HG03103 (cell line): ENCODE results near the gene CREBBP.

Source experiments
- ATAC-seq: cut with Tn5 transposase; IDR thresholded peaks from one replicate; pipeline ENCODE4 v1.9.1; 2021; ENCODE audit warnings: low read depth; ENCODE audit not compliant: unreplicated experiment

CREBBP gene

GRCh38 chr16:3774156-3774767 lies 106.3 kb downstream of the CREBBP start:
- no peak for ATAC-seq

DNA sequence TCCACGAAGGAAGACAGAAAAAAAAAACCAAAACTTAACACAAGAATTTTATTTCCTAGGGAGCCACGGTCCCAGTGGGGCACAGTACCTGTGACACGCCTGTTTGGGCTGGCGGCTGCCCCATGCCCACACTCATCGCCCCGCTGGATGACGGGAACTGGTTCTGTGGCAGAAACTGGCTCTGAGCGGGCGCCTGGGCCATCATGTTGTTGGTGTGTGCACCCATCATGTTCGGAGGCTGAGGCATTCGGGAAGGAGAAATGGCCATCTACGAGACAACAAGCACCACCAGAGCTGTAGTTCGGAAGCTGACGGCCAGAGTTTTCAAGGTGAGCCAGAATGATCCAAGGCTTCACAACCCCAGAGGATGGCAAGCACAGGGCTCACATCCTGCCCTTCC lies 106.8 kb downstream of the CREBBP start:
- no peak for ATAC-seq

GRCh38 chr16:3771513-3771912 lies 109.0 kb downstream of the CREBBP start:
- ATAC-seq: no peak

DNA sequence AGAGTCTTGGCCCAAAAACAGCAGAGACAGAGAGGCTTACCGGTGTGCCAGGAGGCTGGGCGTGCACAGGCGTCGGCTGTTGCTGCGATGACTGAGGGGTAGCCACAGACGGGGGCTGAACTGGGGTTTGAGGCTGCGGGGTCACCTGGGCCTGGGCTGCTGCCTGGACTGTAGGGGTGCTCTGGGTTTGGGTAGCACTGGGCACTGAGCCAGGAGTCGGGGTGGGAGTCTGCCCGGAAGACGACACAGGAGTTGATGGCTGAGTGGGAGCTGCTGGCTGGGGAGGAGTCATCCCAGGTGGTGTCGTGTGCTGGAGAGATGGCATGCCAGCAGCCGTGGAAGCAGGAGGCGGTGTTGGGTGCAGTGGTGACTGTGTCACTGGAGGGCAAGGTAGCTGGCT lies 110.0 kb downstream of the CREBBP start:
- no peak for ATAC-seq

DNA sequence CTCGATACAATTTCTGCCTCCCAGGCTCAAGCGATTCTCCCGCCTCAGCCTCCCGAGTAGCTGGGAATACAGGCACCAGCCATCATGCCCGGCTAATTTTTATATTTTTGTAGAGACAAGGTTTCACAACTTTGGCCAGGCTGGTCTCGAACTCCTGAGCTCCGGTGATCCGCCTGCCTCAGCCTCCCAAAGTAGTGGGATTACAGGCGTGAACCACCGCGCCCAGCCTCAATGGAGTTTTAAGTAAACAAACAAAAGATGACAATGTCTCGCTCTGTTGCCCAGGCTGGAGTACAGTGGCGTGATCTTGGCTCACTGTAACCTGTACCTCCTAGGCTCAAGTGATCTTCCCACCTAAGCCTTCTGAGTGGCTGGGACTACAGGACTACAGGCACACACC lies 110.6 kb downstream of the CREBBP start:
- ATAC-seq: no peak

GRCh38 chr16:3769013-3769412 lies 111.5 kb downstream of the CREBBP start:
- ATAC-seq: no peak

- no peak for ATAC-seq
Observed at GRCh38 chr16:3767333-3767986, 113.1 kb downstream of the CREBBP start.

- ATAC-seq: no peak
Observed at GRCh38 chr16:3766177-3766576, 114.3 kb downstream of the CREBBP start.

GRCh38 chr16:3764409-3764808 lies 116.1 kb downstream of the CREBBP start:
- no peak for ATAC-seq

DNA sequence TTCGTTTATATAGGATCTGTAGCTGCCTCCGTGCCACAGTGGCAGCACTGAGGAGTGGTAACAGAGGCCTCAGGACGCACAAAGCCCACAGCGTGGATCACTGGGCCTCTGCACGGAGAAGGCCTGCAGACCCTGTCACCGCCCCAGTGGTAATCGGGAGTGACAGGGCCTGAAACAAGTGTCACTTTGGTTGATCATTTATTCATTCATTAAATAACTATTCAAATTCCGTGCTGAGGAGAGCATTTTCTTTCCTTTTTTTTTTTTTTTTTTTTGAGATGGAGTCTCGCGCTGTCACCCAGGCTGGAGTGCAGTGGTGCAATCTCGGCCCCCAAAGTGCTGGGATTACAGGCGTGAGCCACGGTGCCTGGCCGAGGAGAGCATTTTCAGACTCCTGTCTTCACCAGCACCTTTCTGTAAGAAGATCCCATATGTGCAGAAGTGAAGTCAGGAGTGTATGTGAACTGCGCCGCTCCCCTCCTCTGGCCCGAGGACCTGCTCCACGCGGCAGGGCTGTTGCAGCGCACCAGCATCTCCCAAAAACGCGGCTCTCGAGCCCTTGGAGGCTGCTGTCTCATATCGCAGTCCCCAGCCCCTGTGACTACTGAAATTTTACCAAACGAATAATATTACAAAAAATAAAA lies 118.3 kb downstream of the CREBBP start:
- no peak for ATAC-seq

- no peak for ATAC-seq
Observed at GRCh38 chr16:3761375-3762106, 119.0 kb downstream of the CREBBP start.

DNA sequence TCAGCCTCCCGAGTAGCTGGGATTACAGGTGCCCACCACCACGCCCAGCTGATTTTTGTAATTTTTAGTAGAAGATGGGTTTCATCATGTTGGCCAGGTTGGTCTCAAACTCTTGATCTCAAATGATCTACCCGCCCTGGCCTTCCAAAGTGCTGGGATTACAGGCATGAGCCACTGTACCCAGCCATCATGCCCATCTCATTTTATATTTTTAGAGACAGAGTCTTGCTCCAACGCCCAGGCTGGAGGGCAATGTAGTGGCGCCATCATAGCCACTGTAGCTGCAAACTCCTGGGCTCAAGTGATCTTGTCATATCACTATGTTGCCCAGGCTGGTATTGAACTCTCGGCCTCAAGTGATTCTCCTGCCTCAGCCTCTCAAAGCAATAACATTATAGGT lies 120.0 kb downstream of the CREBBP start:
- ATAC-seq: no peak

GRCh38 chr16:3759736-3760135 lies 120.8 kb downstream of the CREBBP start:
- ATAC-seq: no peak

DNA sequence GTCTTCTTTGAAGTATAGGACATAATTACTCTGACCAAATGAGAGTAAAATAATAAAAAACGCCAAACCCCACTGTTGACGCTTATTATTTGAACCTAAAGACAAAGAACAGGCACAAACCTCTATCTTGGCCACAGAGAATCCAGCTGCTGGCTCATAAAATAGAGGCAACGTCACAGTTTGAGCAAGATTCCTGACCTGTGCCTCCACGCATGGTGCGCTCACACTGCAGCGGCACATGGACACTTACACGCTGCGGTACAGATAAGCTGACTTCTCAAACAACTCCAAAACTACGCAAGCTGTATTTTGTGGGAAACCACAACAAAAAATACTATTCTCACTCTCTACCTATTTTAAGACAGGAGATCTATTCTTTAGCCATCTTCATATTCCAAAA lies 124.4 kb downstream of the CREBBP start:
- ATAC-seq: no peak

- no peak for ATAC-seq
Observed at GRCh38 chr16:3755249-3755648, 125.3 kb downstream of the CREBBP start.

DNA sequence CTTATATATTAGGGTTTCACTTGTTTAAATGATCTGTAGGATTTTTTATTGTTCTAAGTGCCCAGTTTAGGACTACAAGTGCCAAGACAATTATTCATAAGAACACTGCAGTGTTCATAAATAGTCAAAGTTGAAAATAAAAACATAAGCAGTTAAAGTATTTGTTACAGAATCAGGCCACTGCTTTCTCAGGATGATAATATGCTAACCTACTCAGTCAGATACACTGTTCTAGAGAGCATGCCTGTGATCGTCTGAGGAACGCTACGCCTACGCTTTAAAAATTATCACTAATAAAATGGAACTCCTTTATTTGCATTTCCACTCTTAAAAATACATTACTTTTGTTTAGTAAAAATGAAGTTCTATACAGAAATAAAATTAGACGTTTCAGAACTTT lies 125.7 kb downstream of the CREBBP start:
- no peak for ATAC-seq

- no peak for ATAC-seq
Observed at GRCh38 chr16:3754081-3754703, 126.3 kb downstream of the CREBBP start.

- no peak for ATAC-seq
Observed at GRCh38 chr16:3752984-3753383, 127.5 kb downstream of the CREBBP start.

DNA sequence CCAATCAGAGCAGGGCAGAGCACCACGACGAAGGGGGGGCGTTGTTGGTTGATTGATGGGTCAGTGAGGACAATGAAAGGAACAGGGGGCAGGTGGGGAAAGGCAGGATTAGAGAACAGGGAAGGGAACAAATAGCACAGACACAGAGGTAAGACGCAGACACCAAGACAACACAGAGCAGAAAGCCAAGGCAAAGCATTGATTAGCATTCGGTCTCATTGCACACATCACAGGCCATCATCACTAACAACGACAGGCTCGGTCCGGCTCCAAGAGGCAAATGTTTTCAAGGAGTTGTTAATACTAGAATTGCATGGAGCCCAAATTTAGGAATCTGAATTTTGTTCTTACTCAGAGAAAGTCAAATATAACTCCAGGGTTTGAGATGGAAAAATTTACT lies 128.6 kb downstream of the CREBBP start:
- no peak for ATAC-seq

GRCh38 chr16:3748307-3748706 lies 132.2 kb downstream of the CREBBP start:
- no peak for ATAC-seq

DNA sequence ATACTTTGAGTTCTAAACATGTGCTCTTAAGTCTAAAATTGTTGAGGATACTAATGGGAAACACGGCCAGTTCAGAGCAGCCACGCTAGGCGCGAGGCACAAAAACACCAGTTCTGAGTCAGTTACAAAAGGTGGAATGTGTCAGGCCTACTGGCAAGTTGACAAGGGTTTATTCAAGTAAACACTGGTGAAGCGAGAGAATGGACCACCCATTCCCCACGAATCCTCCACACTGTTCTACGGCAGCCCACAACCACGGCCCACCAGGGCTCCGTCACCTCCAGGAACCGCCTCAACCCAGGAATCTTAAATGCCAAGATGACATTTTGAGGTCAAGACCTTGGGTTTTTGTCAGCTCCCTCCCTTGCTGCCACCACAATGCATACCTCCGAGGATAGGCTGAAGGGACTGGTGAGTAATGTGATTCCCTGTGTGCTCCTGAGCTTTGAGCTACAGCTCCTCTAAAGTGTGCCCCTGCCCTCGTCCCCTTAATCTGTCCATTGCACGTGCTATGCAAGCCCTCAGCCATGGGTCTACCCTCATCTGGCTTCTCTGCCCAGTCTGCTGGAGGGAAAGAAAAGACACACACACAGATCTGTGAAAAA lies 134.7 kb downstream of the CREBBP start:
- no peak for ATAC-seq
